Upper lobe of left lung (tissue), 4 donors: ENCODE results near the gene HOMER2.

Experiments used
- POLR2A ChIP-seq, 4 donors: fragments of 450-650 bp; IDR thresholded peaks; one replicate each; pipeline ENCODE4 v1.5.1; 2016 to 2017; ENCODE audit warnings: antibody characterized with exemption in 4 of 4, mild to moderate bottlenecking in 2 of 4
- TF ChIP-seq, protein P1 (sequence below), 6 experiments: fragments of 450-650 bp in 4 of 6; fragments of 200-600 bp in 2 of 6; sonication (generic) in 2 of 6; IDR thresholded peaks; one replicate each; pipeline ENCODE4 v1.5.1; 2016 to 2019; ENCODE audit warnings: antibody characterized with exemption in 6 of 6

DNA sequence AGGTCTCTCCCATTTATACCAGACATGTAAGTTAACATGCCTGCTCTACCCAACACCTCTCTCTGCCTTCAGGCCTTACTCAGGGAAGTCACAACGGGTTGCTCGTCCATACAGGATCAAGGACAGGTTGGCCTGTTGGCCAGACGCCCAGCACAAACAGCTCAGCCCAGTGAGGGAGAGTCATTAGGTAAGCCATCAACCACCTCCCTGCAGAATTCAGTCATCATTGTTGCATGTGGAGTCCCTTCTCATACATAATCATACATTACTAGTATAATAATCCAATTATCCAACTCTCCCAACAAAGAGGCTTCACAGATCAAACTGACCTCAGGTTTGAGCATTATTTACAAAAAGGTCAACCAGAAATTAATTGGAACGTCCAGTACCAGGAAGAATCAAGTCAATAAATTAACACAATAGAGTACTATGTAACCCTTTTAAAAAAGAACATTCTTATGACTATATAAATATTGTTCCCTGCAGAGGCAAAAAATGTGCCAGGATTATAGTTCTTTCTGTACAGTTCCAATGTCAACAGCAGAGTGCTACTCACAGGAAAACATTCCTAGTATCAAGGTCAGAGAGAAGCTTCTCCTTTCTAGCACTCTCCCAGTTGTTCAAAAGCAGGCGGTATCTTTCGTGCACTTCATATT lies 33.2 kb downstream of the HOMER2 start:
- TF ChIP-seq POLR2A (IDR thresholded peaks at IDR 0.05): no peak
- TF ChIP-seq, protein P1, sequence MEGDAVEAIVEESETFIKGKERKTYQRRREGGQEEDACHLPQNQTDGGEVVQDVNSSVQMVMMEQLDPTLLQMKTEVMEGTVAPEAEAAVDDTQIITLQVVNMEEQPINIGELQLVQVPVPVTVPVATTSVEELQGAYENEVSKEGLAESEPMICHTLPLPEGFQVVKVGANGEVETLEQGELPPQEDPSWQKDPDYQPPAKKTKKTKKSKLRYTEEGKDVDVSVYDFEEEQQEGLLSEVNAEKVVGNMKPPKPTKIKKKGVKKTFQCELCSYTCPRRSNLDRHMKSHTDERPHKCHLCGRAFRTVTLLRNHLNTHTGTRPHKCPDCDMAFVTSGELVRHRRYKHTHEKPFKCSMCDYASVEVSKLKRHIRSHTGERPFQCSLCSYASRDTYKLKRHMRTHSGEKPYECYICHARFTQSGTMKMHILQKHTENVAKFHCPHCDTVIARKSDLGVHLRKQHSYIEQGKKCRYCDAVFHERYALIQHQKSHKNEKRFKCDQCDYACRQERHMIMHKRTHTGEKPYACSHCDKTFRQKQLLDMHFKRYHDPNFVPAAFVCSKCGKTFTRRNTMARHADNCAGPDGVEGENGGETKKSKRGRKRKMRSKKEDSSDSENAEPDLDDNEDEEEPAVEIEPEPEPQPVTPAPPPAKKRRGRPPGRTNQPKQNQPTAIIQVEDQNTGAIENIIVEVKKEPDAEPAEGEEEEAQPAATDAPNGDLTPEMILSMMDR (IDR thresholded peaks at IDR 0.05): no peak
